ENCODE results near the gene NT5DC2.

DNA sequence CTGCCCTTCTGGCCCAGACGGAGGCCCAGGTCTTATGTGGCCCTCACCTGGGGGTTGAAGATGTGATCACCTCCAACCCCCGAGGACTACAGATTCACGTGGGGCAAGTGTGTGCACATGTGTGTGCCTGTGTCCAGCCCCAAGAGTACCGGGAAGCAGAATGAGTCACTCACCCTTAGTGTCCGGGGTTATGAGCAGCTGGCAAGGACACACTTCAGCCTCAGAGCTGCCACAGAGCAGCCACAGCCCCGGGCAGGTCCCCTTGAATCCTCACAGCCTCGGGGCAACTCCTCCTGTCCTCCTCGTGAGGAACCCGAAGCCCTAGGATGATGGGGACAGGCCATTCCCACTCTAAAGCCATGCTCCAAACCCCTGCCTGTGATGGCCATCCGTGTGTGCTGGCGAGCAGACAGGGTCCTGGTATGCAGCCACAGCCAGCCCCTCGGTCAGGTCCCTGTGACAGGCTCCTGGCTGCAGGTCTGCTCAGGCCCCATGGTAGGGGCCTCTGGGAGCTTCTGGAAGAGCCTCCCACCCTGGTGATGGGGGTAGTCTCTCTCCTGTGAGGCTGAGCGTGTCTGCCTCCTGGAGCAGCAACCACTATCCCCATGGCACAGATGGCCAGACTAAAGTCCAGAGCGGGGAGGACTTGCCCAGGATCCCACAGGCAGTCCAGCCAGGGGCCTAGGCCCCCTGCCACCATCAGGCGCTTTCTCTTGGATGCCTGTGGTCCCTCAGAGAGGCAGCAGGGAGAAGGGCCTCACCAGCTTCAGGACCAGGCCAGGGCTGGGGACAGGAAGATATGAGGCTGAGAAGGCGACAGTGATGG is 37.7 kb downstream of the NT5DC2 start:
- TF ChIP-seq, protein P1, sequence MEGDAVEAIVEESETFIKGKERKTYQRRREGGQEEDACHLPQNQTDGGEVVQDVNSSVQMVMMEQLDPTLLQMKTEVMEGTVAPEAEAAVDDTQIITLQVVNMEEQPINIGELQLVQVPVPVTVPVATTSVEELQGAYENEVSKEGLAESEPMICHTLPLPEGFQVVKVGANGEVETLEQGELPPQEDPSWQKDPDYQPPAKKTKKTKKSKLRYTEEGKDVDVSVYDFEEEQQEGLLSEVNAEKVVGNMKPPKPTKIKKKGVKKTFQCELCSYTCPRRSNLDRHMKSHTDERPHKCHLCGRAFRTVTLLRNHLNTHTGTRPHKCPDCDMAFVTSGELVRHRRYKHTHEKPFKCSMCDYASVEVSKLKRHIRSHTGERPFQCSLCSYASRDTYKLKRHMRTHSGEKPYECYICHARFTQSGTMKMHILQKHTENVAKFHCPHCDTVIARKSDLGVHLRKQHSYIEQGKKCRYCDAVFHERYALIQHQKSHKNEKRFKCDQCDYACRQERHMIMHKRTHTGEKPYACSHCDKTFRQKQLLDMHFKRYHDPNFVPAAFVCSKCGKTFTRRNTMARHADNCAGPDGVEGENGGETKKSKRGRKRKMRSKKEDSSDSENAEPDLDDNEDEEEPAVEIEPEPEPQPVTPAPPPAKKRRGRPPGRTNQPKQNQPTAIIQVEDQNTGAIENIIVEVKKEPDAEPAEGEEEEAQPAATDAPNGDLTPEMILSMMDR (conservative IDR thresholded peaks at IDR 0.05; ENCODE audit: low read depth, low read length), result no peak
- TF ChIP-seq EZH2 (IDR thresholded peaks at IDR 0.05; ENCODE audit: low read length, unreplicated experiment), result no peak
- TF ChIP-seq EZH2phosphoT487 (IDR thresholded peaks at IDR 0.05; ENCODE audit: borderline replicate concordance, low read length), result no peak

Data from PC-3 (cell line).